ENCODE results near the gene TPTE2. TPM values are rescaled to one million over a fixed set of nuclear protein-coding genes. Genes with fewer than 3 reads are reported as not detected.

Gene TPTE2
- polyA plus RNA-seq, 1 of the 3 experiments (the other 2 are of a cell fraction) = not detected

DNA sequence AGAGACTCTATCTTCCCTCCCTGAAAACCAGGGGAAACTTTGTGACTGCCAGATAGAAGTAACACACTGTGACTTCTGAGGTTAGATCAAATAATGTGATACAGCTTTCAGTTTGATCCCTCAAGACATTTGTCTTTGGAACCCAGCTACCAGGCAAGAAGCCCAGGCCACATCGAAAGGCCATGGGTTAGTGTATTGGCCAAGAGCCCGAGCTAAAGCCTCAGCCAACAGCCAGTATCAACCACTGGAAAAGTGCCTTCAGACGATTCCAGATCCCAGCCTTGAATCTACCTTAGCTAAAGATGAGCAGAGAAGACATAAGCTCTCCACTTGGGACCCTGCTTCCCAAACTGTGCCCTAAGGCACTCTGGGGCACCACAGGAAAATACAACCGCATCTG lies 10.9 kb upstream of the TPTE2 start:
- no peaks in the 10 kb centered on the region for H3K9me3 ChIP-seq
- no peak overlapping the region for H3K9ac ChIP-seq
- no peak overlapping the region for H3K4me2 ChIP-seq
- no peaks in the 10 kb centered on the region for H3F3A ChIP-seq (replicated peaks; ENCODE audit: insufficient read depth)
- WGBS (ENCODE audit: low lambda C conversion rate) = 53% methylated on average over 4 of the region's 4 CpGs
- H3K4me1 ChIP-seq (ENCODE audit: control insufficient read depth in 1 of 2, insufficient read depth in 2 of 2, low read depth in 1 of 2, low read length in 1 of 2) = no peaks in the 10 kb centered on the region
- H3K4me3 ChIP-seq (ENCODE audit: low read depth in 2 of 2, low read length in 1 of 2) = no peak overlapping the region
- ChIA-PET POLR2A (no interaction called here), CTCF (interaction anchor here (1.9 kb wide), 1 partner anchor 15 kb away, joined by 5 read pairs; no protein-coding TSS in a partner anchor)
- no peaks in the 10 kb centered on the region for H3K9me2 ChIP-seq
- no peak for DNase-seq
- no peak overlapping the region for H3K27ac ChIP-seq (ENCODE audit: low read depth in 2 of 2, low read length in 1 of 2)
- no peaks in the 10 kb centered on the region for H4K20me1 ChIP-seq (ENCODE audit: insufficient read depth)
- peaks cover 9% of the 10 kb centered on the region; the same call in 1 of the 2 replicates for H3K27me3 ChIP-seq (ENCODE audit: insufficient read depth)
- no peaks in the 10 kb centered on the region for H3K36me3 ChIP-seq (replicated peaks in 1 of 2; ENCODE audit: control insufficient read depth in 1 of 2, insufficient read depth in 2 of 2, low read length in 1 of 2)
- no peaks in the 10 kb centered on the region for H3K79me2 ChIP-seq (ENCODE audit: insufficient read depth)
- H2AFZ ChIP-seq (ENCODE audit: low read depth) = no peak overlapping the region
- TF ChIP-seq, protein P1, sequence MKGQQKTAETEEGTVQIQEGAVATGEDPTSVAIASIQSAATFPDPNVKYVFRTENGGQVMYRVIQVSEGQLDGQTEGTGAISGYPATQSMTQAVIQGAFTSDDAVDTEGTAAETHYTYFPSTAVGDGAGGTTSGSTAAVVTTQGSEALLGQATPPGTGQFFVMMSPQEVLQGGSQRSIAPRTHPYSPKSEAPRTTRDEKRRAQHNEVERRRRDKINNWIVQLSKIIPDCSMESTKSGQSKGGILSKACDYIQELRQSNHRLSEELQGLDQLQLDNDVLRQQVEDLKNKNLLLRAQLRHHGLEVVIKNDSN (IDR thresholded peaks at IDR 0.05; ENCODE audit: borderline replicate concordance, low read depth) = no peak
- TF ChIP-seq NRF1 (IDR thresholded peaks at IDR 0.05; ENCODE audit: low read depth, low read length) (no peak), RFX5 (IDR thresholded peaks at IDR 0.05; ENCODE audit: low read length) (no peak), EP300 (IDR thresholded peaks at IDR 0.05; ENCODE audit: borderline replicate concordance in 1 of 2, low read depth in 1 of 2, low read length in 1 of 2) (no peak), MEF2A (IDR thresholded peaks at IDR 0.05; ENCODE audit: borderline replicate concordance, low read depth) (no peak), TAF1 (IDR thresholded peaks at IDR 0.05; ENCODE audit: borderline replicate concordance, low read depth, low read length) (no peak), EZH2phosphoT487 (IDR thresholded peaks at IDR 0.05; ENCODE audit: borderline replicate concordance, low read depth) (no peak), JUND (IDR thresholded peaks at IDR 0.05) (no peak), FOXJ3 (CRISPR knock-in tag; IDR thresholded peaks at IDR 0.05) (no peak), MXI1 (IDR thresholded peaks at IDR 0.05; ENCODE audit: low read depth, low read length) (no peak), NFIC (IDR thresholded peaks at IDR 0.05; ENCODE audit: borderline replicate concordance) (no peak), RXRA (IDR thresholded peaks at IDR 0.05; ENCODE audit: borderline replicate concordance, low read depth) (no peak)
- TF ChIP-seq, protein P2, sequence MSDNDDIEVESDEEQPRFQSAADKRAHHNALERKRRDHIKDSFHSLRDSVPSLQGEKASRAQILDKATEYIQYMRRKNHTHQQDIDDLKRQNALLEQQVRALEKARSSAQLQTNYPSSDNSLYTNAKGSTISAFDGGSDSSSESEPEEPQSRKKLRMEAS (IDR thresholded peaks at IDR 0.05; ENCODE audit: low read depth) = no peak
- TF ChIP-seq, protein P3, sequence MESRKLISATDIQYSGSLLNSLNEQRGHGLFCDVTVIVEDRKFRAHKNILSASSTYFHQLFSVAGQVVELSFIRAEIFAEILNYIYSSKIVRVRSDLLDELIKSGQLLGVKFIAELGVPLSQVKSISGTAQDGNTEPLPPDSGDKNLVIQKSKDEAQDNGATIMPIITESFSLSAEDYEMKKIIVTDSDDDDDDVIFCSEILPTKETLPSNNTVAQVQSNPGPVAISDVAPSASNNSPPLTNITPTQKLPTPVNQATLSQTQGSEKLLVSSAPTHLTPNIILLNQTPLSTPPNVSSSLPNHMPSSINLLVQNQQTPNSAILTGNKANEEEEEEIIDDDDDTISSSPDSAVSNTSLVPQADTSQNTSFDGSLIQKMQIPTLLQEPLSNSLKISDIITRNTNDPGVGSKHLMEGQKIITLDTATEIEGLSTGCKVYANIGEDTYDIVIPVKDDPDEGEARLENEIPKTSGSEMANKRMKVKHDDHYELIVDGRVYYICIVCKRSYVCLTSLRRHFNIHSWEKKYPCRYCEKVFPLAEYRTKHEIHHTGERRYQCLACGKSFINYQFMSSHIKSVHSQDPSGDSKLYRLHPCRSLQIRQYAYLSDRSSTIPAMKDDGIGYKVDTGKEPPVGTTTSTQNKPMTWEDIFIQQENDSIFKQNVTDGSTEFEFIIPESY (IDR thresholded peaks at IDR 0.05; ENCODE audit: borderline replicate concordance, low read depth) = no peak
- TF ChIP-seq, protein P4, sequence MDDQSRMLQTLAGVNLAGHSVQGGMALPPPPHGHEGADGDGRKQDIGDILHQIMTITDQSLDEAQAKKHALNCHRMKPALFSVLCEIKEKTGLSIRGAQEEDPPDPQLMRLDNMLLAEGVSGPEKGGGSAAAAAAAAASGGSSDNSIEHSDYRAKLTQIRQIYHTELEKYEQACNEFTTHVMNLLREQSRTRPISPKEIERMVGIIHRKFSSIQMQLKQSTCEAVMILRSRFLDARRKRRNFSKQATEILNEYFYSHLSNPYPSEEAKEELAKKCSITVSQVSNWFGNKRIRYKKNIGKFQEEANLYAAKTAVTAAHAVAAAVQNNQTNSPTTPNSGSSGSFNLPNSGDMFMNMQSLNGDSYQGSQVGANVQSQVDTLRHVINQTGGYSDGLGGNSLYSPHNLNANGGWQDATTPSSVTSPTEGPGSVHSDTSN (IDR thresholded peaks at IDR 0.05) = no peak

All from SK-N-SH (cell line).